Measurements from ENCODE around the gene SLC2A8. TPM values are rescaled to one million over a fixed set of nuclear protein-coding genes. Genes with fewer than 3 reads are reported as not detected.
A peak's percentile ranks its signal among the peaks of the same experiment; 100 is the strongest.

SLC2A8 gene
- total RNA-seq, 1 donor from 2014 or later = 21.8 TPM

- peaks cover 8% of the 10 kb centered on the region for H3K4me1 ChIP-seq
- no peak for TF ChIP-seq CTCF (IDR thresholded peaks at IDR 0.05)
- H3K36me3 ChIP-seq = no peaks in the 10 kb centered on the region
- peak; percentile 17 for ATAC-seq
- H3K4me3 ChIP-seq = no peak overlapping the region
- H3K27ac ChIP-seq = no peak overlapping the region
- H3K27me3 ChIP-seq = no peaks in the 10 kb centered on the region
- H3K9me3 ChIP-seq = no peaks in the 10 kb centered on the region
- DNase-seq = no peak
- intact Hi-C loops (cut with DNase I) = no loop called here
Observed at GRCh38 chr9:127361561-127361960, 35.4 kb upstream of the SLC2A8 start.

GRCh38 chr9:127362829-127363228, 34.1 kb upstream of the SLC2A8 start:
- no peaks in the 10 kb centered on the region for H3K27me3 ChIP-seq
- intact Hi-C loops (cut with DNase I) = no loop called here
- no peaks in the 10 kb centered on the region for H3K36me3 ChIP-seq
- TF ChIP-seq CTCF (IDR thresholded peaks at IDR 0.05) = no peak
- no peak overlapping the region for H3K4me3 ChIP-seq
- no peak overlapping the region for H3K27ac ChIP-seq
- ATAC-seq = no peak
- DNase-seq = no peak
- H3K9me3 ChIP-seq = no peaks in the 10 kb centered on the region
- H3K4me1 ChIP-seq = peaks cover 8% of the 10 kb centered on the region

- Histone ChIP-seq H3K27ac (no peak overlapping the region), H3K9me3 (no peaks in the 10 kb centered on the region), H3K36me3 (no peaks in the 10 kb centered on the region), H3K27me3 (no peaks in the 10 kb centered on the region), H3K4me3 (no peak overlapping the region), H3K4me1 (no peaks in the 10 kb centered on the region)
- no peak for TF ChIP-seq CTCF (IDR thresholded peaks at IDR 0.05)
- ATAC-seq = no peak
- intact Hi-C loops (cut with DNase I) = no loop called here
- no peak for DNase-seq
Observed at GRCh38 chr9:127365461-127365860, 31.5 kb upstream of the SLC2A8 start.

- ATAC-seq = no peak
Observed at GRCh38 chr9:127366594-127366993, 30.4 kb upstream of the SLC2A8 start.

GRCh38 chr9:127368852-127369402, 28.0 kb upstream of the SLC2A8 start:
- ATAC-seq (no peak), DNase-seq (no peak)
- Histone ChIP-seq H3K9me3 (no peaks in the 10 kb centered on the region), H3K27me3 (no peaks in the 10 kb centered on the region), H3K36me3 (no peaks in the 10 kb centered on the region), H3K4me3 (no peak overlapping the region), H3K27ac (no peak overlapping the region), H3K4me1 (no peaks in the 10 kb centered on the region)
- intact Hi-C loops (cut with DNase I) = no loop called here
- TF ChIP-seq CTCF (IDR thresholded peaks at IDR 0.05) = no peak

More at GRCh38 chr9:127366594-127366993, 30.4 kb upstream of the SLC2A8 start:
- no peak overlapping the region for H3K4me3 ChIP-seq
- DNase-seq = no peak
- no peaks in the 10 kb centered on the region for H3K4me1 ChIP-seq
- intact Hi-C loops (cut with DNase I) = no loop called here
- no peaks in the 10 kb centered on the region for H3K9me3 ChIP-seq
- no peak for TF ChIP-seq CTCF (IDR thresholded peaks at IDR 0.05)
- no peaks in the 10 kb centered on the region for H3K36me3 ChIP-seq
- no peaks in the 10 kb centered on the region for H3K27me3 ChIP-seq
- H3K27ac ChIP-seq = no peak overlapping the region

GRCh38 chr9:127369428-127369827, 27.5 kb upstream of the SLC2A8 start:
- DNase-seq (no peak), ATAC-seq (no peak)
- H3K4me3 ChIP-seq = no peak overlapping the region
- intact Hi-C loops (cut with DNase I) = no loop called here
- H3K27me3 ChIP-seq = no peaks in the 10 kb centered on the region
- H3K4me1 ChIP-seq = no peaks in the 10 kb centered on the region
- H3K27ac ChIP-seq = no peak overlapping the region
- no peak for TF ChIP-seq CTCF (IDR thresholded peaks at IDR 0.05)
- no peaks in the 10 kb centered on the region for H3K36me3 ChIP-seq
- no peaks in the 10 kb centered on the region for H3K9me3 ChIP-seq
